Left lung (tissue), 14 donors: ENCODE data around the gene GRHL3. TPM values are rescaled to one million over a fixed set of nuclear protein-coding genes. Genes with fewer than 3 reads are reported as not detected.
"Not testable (repeated sequence)": the region's sequence is repeated elsewhere in the genome, so short reads cannot be mapped to it uniquely, and the experiment has no call there.

ENCODE experiments used
- ATAC-seq: fragments of 200-7000 bp; cut with Tn5 transposase; one replicate; pipeline ENCODE4 v1.9.1; 2020; ENCODE audit warnings: moderate library complexity
- DNase-seq, 4 donors: peaks; one replicate each; pipeline ENCODE4 v3.0.0-alpha.2; 2013 to 2020
- H3K27ac ChIP-seq, 2 donors: fragments of 200-600 bp; sonication (generic) in 1 of 2; one replicate each; pipeline versions ENCODE4 v1.5.0 to v1.8.0; 2020 to 2021
- H3K27me3 ChIP-seq, 2 donors: fragments of 200-600 bp; sonication (generic) in 1 of 2; one replicate each; pipeline versions ENCODE4 v1.5.0 to v1.8.0; 2020 to 2021
- H3K36me3 ChIP-seq, 2 donors: fragments of 200-600 bp; sonication (generic) in 1 of 2; one replicate each; pipeline versions ENCODE4 v1.5.0 to v1.8.0; 2020 to 2021
- H3K4me1 ChIP-seq, 2 donors: fragments of 200-600 bp; one replicate each; pipeline ENCODE4 v1.8.0; 2021
- H3K4me3 ChIP-seq, 2 donors: fragments of 200-600 bp; sonication (generic) in 1 of 2; one replicate each; pipeline versions ENCODE4 v1.5.0 to v1.8.0; 2020 to 2021; ENCODE audit warnings: mild to moderate bottlenecking in 1 of 2
- H3K9me3 ChIP-seq, 2 donors: fragments of 200-600 bp; sonication (generic) in 1 of 2; one replicate each; pipeline versions ENCODE4 v1.5.0 to v1.8.0; 2020 to 2021
- intact Hi-C, 2 donors: fragments of 100-400 bp; cut with DNase I; formaldehyde crosslinking; loops; one replicate each; pipeline versions ENCODE4 v1.11.2 to v1.14.2; 2022
- long read RNA-seq, 12 donors: library from polyadenylated mRNA in 2 of 12; unstranded in 2 of 12; transcript quantifications; one replicate each; pipeline ENCODE4 v2.0.0 and lab custom pipeline, GENCODE V29; 2019 to 2026
- polyA plus RNA-seq, 6 donors: library from polyadenylated mRNA; unstranded; fragments of 120-200 nt; gene quantifications; one replicate each; pipeline ENCODE4 v1.2.1, GENCODE V29; 2013; ENCODE audit not compliant: insufficient read length in 6 of 6
- total RNA-seq, 2 donors: library from RNA; stranded (reverse); fragmentation: NEBNext Ultra II Directional; extraction: Animal tissue kit (Norgen Biotek cat#: 25700); gene quantifications; one replicate each; pipeline ENCODE4 v1.2.1, GENCODE V29; 2021
- TF ChIP-seq, protein P1 (sequence below), 2 donors: fragments of 200-600 bp; sonication (generic) in 1 of 2; IDR thresholded peaks; one replicate each; pipeline versions ENCODE4 v1.5.0 to v1.8.0; 2021; ENCODE audit warnings: antibody characterized with exemption in 2 of 2
- donor health status: DM: no; HTN: yes; CAD: no.
- donor health status: DM: no; HTN: no; CAD: no.

Gene GRHL3
- 1 to 10 TPM in 1 of 2 donors, not detected in 1; 1.6 TPM for total RNA-seq
- polyA plus RNA-seq: under 1 TPM; 0.20 to 0.38 (median 0.30) TPM
- long read RNA-seq, donor 1: 0 reads
- long read RNA-seq, donor 2: 0 reads
- long read RNA-seq, donor 3: 0 reads
- long read RNA-seq, donor 4: 0 reads
- long read RNA-seq, donor 5: 0 reads
- long read RNA-seq, donor 6: 0 reads
- long read RNA-seq, donor 7: 0 reads
- long read RNA-seq, donor 8: 0 reads
- long read RNA-seq, donor 9: 0 reads
- long read RNA-seq, donor 10, partial matches to known transcripts: 0 of 2 reads
- long read RNA-seq, donor 10, other reads (novel, unspliced or antisense): 2 of 2 reads
- long read RNA-seq, donor 11: 0 reads
- long read RNA-seq, donor 12: 0 reads

DNA sequence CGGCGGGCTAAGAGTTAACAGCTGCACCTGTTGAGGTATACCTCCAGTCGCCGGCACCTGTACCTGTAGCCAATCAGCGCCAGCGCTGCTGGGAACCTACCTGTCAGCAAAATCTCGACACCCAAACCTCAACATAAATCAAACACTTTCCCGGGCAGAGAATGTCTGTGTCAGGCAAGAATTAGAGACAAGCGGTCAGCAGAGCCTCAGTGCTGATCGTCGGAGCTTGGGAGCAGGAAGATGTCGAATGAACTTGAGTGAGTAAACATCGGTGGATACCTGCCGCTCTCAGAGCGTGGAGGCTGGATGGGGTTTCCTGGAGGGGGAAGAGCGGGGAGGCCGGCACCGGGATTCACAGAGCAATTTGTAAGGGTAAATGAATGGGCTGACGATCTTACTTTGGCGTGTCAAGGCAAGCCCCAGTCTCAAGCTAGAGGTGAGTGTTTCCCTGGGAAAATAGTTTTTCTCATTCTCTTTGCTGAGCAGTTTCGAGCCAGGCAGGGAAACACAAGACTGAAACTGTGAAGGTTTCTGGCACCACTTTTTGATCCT, at the start of gene GRHL3:
TSS of gene GRHL3 (plus strand) at position 46 of the 552 bp plus-strand sequence. CDS start at position 241, 195 bp downstream.
- no peak within 1 kb of the TSS for H3K27ac ChIP-seq
- H3K36me3 ChIP-seq: no peaks in the 10 kb centered on the region
- H3K4me1 ChIP-seq: peaks cover 11 to 33% of the 10 kb centered on the region in 2 donors
- TF ChIP-seq, protein P1, sequence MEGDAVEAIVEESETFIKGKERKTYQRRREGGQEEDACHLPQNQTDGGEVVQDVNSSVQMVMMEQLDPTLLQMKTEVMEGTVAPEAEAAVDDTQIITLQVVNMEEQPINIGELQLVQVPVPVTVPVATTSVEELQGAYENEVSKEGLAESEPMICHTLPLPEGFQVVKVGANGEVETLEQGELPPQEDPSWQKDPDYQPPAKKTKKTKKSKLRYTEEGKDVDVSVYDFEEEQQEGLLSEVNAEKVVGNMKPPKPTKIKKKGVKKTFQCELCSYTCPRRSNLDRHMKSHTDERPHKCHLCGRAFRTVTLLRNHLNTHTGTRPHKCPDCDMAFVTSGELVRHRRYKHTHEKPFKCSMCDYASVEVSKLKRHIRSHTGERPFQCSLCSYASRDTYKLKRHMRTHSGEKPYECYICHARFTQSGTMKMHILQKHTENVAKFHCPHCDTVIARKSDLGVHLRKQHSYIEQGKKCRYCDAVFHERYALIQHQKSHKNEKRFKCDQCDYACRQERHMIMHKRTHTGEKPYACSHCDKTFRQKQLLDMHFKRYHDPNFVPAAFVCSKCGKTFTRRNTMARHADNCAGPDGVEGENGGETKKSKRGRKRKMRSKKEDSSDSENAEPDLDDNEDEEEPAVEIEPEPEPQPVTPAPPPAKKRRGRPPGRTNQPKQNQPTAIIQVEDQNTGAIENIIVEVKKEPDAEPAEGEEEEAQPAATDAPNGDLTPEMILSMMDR (IDR thresholded peaks at IDR 0.05): no peak
- peaks cover 14 to 85% of the 10 kb centered on the region in 2 donors for H3K27me3 ChIP-seq
- intact Hi-C loops: no loop called here
- ATAC-seq: peak; percentile 66
- peak in 2 of 4 donors; percentile 49 to 58 for DNase-seq
- no peaks in the 10 kb centered on the region for H3K9me3 ChIP-seq
- H3K4me3 ChIP-seq: no peak within 1 kb of the TSS

DNA sequence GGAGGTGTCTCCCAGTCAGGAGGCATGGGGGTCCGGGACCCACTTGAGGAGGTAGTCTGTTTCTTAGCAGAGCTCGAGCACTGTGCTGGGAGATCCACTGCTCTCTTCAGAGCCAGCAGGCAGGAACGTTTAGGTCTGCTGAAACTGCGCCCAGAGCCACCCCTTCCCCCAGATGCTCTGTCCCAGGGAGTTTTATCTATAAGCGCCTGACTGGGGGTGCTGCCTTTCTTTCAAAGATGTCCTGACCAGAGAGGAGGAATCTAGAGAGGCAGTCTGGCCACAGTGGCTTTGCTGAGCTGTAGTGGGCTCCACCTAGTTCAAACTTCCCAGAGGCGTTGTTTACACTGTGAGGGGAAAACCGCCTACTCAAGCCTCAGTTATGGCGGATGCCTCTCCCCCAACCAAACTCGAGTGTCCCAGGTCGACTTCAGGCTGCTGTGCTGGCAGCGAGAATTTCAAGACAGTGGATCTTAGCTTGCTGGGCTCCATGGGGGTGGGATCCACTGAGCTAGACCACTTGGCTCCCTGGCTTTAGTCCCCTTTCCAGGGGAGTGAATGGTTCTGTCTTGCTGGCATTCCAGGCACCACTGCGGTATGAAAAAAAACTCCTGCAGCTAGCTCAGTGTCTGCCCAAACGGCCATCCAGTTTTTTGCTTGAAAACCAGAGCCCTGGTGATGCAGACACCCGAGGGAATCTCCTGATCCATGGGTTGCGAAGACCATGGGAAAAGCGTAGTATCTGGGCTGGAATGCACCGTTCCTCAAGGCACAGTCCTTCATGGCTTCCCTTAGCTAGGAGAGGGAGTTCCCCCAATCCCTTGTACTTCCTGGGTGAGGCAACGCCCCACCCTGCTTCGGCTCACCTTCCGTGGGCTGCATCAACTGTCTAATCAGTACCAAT, 44.7 kb upstream of the GRHL3 start:
- H3K36me3 ChIP-seq, intact Hi-C loops, ATAC-seq: not testable (repeated sequence)

DNA sequence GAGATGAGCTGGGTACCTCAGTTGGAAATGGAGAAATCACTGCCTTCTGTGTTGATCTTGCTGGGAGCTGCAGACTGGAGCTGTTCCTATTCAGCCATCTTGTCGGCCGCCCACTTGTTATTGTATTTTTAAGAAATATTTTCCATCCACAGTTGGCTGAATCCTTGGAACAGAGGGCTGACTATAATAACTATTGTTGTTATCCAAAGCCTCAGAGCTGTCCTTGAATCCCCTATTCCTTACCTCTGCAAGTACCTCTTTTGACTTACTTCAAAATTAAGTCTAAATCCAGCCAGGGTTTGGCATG, 44.1 kb upstream of the GRHL3 start:
- H3K4me3 ChIP-seq: no peak overlapping the region
- no peaks in the 10 kb centered on the region for H3K36me3 ChIP-seq
- peaks cover 0 to 6% of the 10 kb centered on the region in 2 donors for H3K9me3 ChIP-seq
- DNase-seq (no peak), ATAC-seq (no peak)
- no peak overlapping the region for H3K27ac ChIP-seq
- intact Hi-C loops: no loop called here
- no peaks in the 10 kb centered on the region for H3K4me1 ChIP-seq
- H3K27me3 ChIP-seq: peaks cover 0 to 54% of the 10 kb centered on the region in 2 donors
- TF ChIP-seq, protein P1 (IDR thresholded peaks at IDR 0.05): no peak

More for the DNA sequence above, 44.7 kb upstream of the GRHL3 start:
- not testable (repeated sequence) for DNase-seq, H3K27ac ChIP-seq, H3K9me3 ChIP-seq, H3K4me1 ChIP-seq, H3K4me3 ChIP-seq
- peaks cover 0 to 48% of the 10 kb centered on the region in 2 donors for H3K27me3 ChIP-seq

DNA sequence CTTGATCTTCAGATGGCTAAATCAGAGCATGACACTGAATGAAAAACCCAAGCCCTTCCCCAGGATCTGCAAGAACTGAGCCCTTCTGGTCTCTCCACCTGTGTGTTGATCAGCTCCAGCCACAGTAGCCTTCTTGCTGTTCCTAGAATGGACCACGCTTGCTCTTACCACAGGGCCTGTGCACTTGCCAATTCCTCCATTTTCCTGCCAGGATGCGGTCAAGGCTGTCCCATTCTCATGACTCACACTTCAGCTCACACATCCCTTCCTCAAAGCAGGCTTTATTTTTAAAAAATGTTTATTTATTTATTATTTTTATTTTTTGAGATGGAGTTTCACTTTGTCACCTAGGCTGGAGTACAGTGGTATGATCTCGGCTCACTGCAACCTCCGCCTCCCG, 43.6 kb upstream of the GRHL3 start:
- H3K36me3 ChIP-seq: no peaks in the 10 kb centered on the region
- H3K4me3 ChIP-seq: no peak overlapping the region
- peaks cover 0 to 58% of the 10 kb centered on the region in 2 donors for H3K27me3 ChIP-seq
- H3K27ac ChIP-seq: no peak overlapping the region
- H3K4me1 ChIP-seq: no peaks in the 10 kb centered on the region
- TF ChIP-seq, protein P1 (IDR thresholded peaks at IDR 0.05): no peak
- peaks cover 0 to 3% of the 10 kb centered on the region in 2 donors for H3K9me3 ChIP-seq
- ATAC-seq (no peak), DNase-seq (no peak)
- intact Hi-C loops: no loop called here

DNA sequence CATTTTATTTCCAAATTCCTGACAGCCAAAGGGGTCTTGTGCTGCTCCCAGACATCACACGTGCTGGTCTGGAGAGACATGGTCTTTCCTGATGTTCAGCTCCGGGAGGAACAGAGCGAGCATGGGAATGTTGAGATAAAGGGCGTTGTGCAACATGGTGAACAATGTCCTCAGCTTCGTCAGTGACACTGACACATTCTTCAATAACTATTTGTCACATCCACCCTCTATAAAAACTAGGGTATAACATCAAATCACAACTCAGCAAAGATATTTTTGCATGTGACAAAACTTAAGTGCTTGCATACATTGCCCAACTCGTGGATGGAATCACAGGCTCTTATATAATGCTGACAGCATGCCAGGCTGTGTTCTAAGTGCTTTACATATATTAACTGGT, 42.4 kb upstream of the GRHL3 start:
- Histone ChIP-seq H3K27ac (no peak overlapping the region), H3K9me3 (peaks cover 0 to 3% of the 10 kb centered on the region in 2 donors), H3K4me1 (no peaks in the 10 kb centered on the region), H3K4me3 (no peak overlapping the region), H3K36me3 (no peaks in the 10 kb centered on the region), H3K27me3 (peaks cover 0 to 62% of the 10 kb centered on the region in 2 donors)
- intact Hi-C loops: no loop called here
- no peak for DNase-seq
- no peak for ATAC-seq
- TF ChIP-seq, protein P1 (IDR thresholded peaks at IDR 0.05): no peak
